GM18505 (cell line): ENCODE measurements around the gene GTF3C6.
"Not testable (repeated sequence)": the region's sequence is repeated elsewhere in the genome, so short reads cannot be mapped to it uniquely, and the experiment has no call there.

ENCODE experiments used
- ATAC-seq: cut with Tn5 transposase; IDR thresholded peaks from one replicate; pipeline ENCODE4 v1.9.1; 2021; ENCODE audit not compliant: unreplicated experiment
- POLR2A ChIP-seq: IDR thresholded peaks from 4 replicates; pipeline ENCODE4 v1.6.1; 2011; ENCODE audit warnings: borderline replicate concordance; ENCODE audit not compliant: insufficient read depth, insufficient read length; ENCODE audit errors: extremely low read depth

Gene GTF3C6

GRCh38 chr6:110951986-110952794 is 6.3 kb upstream of the GTF3C6 start:
- ATAC-seq, result no peak
- no peak for TF ChIP-seq POLR2A

GRCh38 chr6:110953633-110954303 is 4.7 kb upstream of the GTF3C6 start:
- TF ChIP-seq POLR2A, result no peak
- ATAC-seq, result no peak

GRCh38 chr6:110960014-110960390 is 1.5 kb downstream of the GTF3C6 start:
- ATAC-seq, result no peak
- TF ChIP-seq POLR2A, result no peak

GRCh38 chr6:110962636-110963035 is 4.1 kb downstream of the GTF3C6 start:
- not testable (repeated sequence) for ATAC-seq

DNA sequence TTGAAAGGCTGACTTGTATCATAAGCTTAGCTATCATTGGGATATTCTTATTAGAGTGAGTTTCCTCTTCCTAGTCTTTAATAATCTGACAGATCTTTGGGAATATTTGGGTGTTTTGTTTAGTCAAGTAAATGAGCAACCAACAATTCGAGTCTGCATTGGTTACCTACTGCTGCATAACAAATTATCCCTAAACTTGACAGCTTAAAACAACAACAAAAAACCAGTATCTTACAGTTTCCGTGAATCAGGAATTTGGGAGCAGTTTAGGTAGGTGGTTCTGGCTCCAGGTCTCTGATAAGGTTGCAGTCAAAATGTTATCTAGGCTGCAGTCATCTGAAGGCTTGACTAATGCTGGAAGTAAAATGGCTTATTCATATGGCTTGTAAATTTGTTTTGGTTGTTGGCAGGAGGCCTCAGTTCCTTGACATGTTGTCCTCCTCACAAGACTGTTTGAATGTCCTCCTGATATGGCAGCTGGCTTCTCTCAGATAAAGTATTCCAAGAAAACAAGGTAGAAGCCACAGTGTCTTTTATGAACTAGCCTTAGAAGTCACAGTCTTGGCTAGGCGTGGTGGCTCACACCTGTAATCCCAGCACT is 7.2 kb downstream of the GTF3C6 start:
- no peak for ATAC-seq
- TF ChIP-seq POLR2A, result no peak

- ATAC-seq, result not testable (repeated sequence)
Measured at GRCh38 chr6:110968661-110969060, 10.2 kb downstream of the GTF3C6 start.

DNA sequence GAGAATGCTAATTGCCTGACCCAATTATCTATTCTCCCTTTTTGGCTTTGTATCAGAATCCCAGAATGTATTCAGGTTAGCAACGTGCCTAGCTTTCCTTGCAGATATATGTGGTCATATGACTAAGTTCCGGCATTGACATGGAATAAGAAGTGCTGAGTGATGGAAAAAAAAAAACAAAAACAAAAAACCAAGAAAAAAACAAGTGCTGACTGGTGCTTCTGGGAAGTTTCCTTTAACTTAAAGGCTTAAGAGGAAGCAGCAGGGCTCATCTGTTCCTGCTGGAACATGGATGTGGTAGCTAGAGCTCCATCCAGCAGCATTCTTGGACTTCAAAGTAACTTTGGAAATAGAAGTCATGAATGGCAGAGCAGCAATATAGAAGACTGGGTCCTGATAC is 13.0 kb downstream of the GTF3C6 start:
- TF ChIP-seq POLR2A, result no peak
- ATAC-seq, result no peak

GRCh38 chr6:110976575-110976974 is 18.1 kb downstream of the GTF3C6 start:
- ATAC-seq, result no peak
- no peak for TF ChIP-seq POLR2A

GRCh38 chr6:110979565-110980101 is 21.1 kb downstream of the GTF3C6 start:
- ATAC-seq, result no peak
- TF ChIP-seq POLR2A, result no peak

GRCh38 chr6:110980227-110980626 is 21.7 kb downstream of the GTF3C6 start:
- no peak for TF ChIP-seq POLR2A
- ATAC-seq, result no peak

GRCh38 chr6:110980648-110981047 is 22.1 kb downstream of the GTF3C6 start:
- no peak for TF ChIP-seq POLR2A
- no peak for ATAC-seq

GRCh38 chr6:110981202-110981600 is 22.7 kb downstream of the GTF3C6 start:
- no peak for TF ChIP-seq POLR2A
- ATAC-seq, result no peak

GRCh38 chr6:110990840-110991576 is 32.5 kb downstream of the GTF3C6 start:
- no peak for TF ChIP-seq POLR2A

More at GRCh38 chr6:110990840-110991576, 32.5 kb downstream of the GTF3C6 start:
- ATAC-seq, result no peak
